CD8-positive, alpha-beta memory T cell (primary cell): Measurements from ENCODE around the gene ARF3. TPM values are rescaled to one million over a fixed set of nuclear protein-coding genes. Genes with fewer than 3 reads are reported as not detected.

Experiments
- CTCF ChIA-PET: fragments of 350-600 bp; sonication (Branson Sonifier 250); formaldehyde crosslinking; loops from one replicate; lab custom pipeline; 2021; ENCODE audit warnings: antibody characterized with exemption; lab: Charles Lee
- POLR2A ChIA-PET: fragments of 350-600 bp; sonication (Branson Sonifier 250); formaldehyde crosslinking; loops from one replicate; lab custom pipeline; 2021; ENCODE audit warnings: antibody characterized with exemption; lab: Charles Lee
- DNase-seq, 5 donors: peaks; one replicate each; pipeline versions ENCODE4 v3.0.0 to v3.0.0-alpha.2; 2020 to 2022; ENCODE audit warnings: mixed read lengths in 1 of 5
- H3K27ac ChIP-seq: one replicate; pipeline ENCODE4 v1.7.0; 2013; ENCODE audit warnings: low read depth, mild to moderate bottlenecking, low read length, moderate library complexity
- H3K27me3 ChIP-seq: 2 replicates; pipeline ENCODE4 v1.7.0; 2013; ENCODE audit warnings: low read length, mild to moderate bottlenecking; ENCODE audit not compliant: insufficient read depth, poor library complexity, severe bottlenecking
- H3K36me3 ChIP-seq: 2 replicates; pipeline ENCODE4 v1.7.0; 2013; ENCODE audit warnings: mild to moderate bottlenecking, low read length, moderate library complexity; ENCODE audit not compliant: insufficient read depth
- H3K4me1 ChIP-seq: 2 replicates; pipeline ENCODE4 v1.7.0; 2013; ENCODE audit warnings: mild to moderate bottlenecking, low read length, moderate library complexity; ENCODE audit not compliant: insufficient read depth
- H3K4me3 ChIP-seq: 2 replicates; pipeline ENCODE4 v1.7.0; 2013; ENCODE audit warnings: mild to moderate bottlenecking, low read length
- H3K9me3 ChIP-seq: 2 replicates; pipeline ENCODE4 v1.7.0; 2013; ENCODE audit warnings: mild to moderate bottlenecking, low read length
- H3K27ac Mint-ChIP-seq, 8 donors: one replicate each; pipeline ENCODE4 v1.8.0; 2020 to 2021; ENCODE audit warnings: mixed read lengths in 8 of 8, mild to moderate bottlenecking in 6 of 8, inconsistent platforms in 3 of 8, moderate library complexity in 3 of 8
- H3K27me3 Mint-ChIP-seq, 2 donors: one replicate each; pipeline ENCODE4 v1.8.0; 2020 to 2021; ENCODE audit warnings: mixed read lengths in 2 of 2, mild to moderate bottlenecking in 1 of 2, moderate library complexity in 1 of 2
- H3K36me3 Mint-ChIP-seq, 3 donors: one replicate each; pipeline ENCODE4 v1.8.0; 2020 to 2021; ENCODE audit warnings: mixed read lengths in 3 of 3, inconsistent platforms in 1 of 3, mild to moderate bottlenecking in 1 of 3
- H3K4me1 Mint-ChIP-seq, 3 donors: one replicate each; pipeline ENCODE4 v1.8.0; 2020 to 2021; ENCODE audit warnings: mixed read lengths in 3 of 3, inconsistent platforms in 1 of 3, mild to moderate bottlenecking in 1 of 3
- H3K4me3 Mint-ChIP-seq, 7 donors: one replicate each; pipeline ENCODE4 v1.8.0; 2020 to 2021; ENCODE audit warnings: mixed read lengths in 7 of 7, mild to moderate bottlenecking in 6 of 7, moderate library complexity in 4 of 7, inconsistent platforms in 2 of 7
- H3K9me3 Mint-ChIP-seq, 5 donors: one replicate each; pipeline ENCODE4 v1.8.0; 2020 to 2022; ENCODE audit warnings: mixed read lengths in 5 of 5, mild to moderate bottlenecking in 3 of 5, moderate library complexity in 2 of 5, inconsistent platforms in 1 of 5
- polyA plus RNA-seq: library from polyadenylated mRNA; unstranded; fragments of 300-500 nt; fragmentation: Illumina TruSeq; gene quantifications from one replicate; pipeline ENCODE4 v1.2.3, GENCODE V29; 2021
- total RNA-seq, 2 experiments: library from RNA; stranded (reverse); gene quantifications; one replicate each; pipeline ENCODE4 v1.2.3, GENCODE V29; 2021

The ARF3 gene
- total and polyA plus RNA-seq, 3 experiments from 2014 or later, result 24.5 to 91.8 (median 91.5) TPM

- peaks cover 42% of the 10 kb centered on the region for H3K27me3 ChIP-seq
Measured at GRCh38 chr12:48969833-48970701, 12.8 kb upstream of the ARF3 start.

GRCh38 chr12:48969160-48969771 is 12.0 kb upstream of the ARF3 start:
- H3K27me3 Mint-ChIP-seq, result peaks cover 28 to 34% of the 10 kb centered on the region in 2 donors
- H3K4me3 Mint-ChIP-seq, result peak overlapping the region in 5 of 7 donors; percentile 39 to 78 (median 44)
- CTCF ChIA-PET, result interaction anchor here (0.7 to 4.9 kb wide), 12 partner anchors 10 to 161 kb away, joined by 3 to 45 read pairs (median 4); partner anchors contain the start of genes ARF3, FKBP11 and WNT1

More at GRCh38 chr12:48969833-48970701, 12.8 kb upstream of the ARF3 start:
- DNase-seq, result peak in 4 of 5 donors; percentile 28 to 61 (median 32)
- H3K36me3 ChIP-seq, result no peaks in the 10 kb centered on the region
- H3K4me1 ChIP-seq, result peaks cover 36% of the 10 kb centered on the region
- Mint-ChIP-seq H3K27ac (peak overlapping the region in 1 of 8 donors; percentile 11), H3K4me1 (peaks cover 19 to 37% (median 22%) of the 10 kb centered on the region in 3 donors), H3K4me3 (peak overlapping the region; percentile 24 to 82 (median 63)), H3K9me3 (no peaks in the 10 kb centered on the region), H3K36me3 (peaks cover 0 to 2% (median 0%) of the 10 kb centered on the region in 3 donors), H3K27me3 (peaks cover 30 to 34% of the 10 kb centered on the region in 2 donors)
- POLR2A ChIA-PET, result interaction anchor here (1.6 kb wide), 1 partner anchor 10 kb away, joined by 5 read pairs; no protein-coding TSS in a partner anchor
- H3K4me3 ChIP-seq, result peak overlapping the region; percentile 39
- no peaks in the 10 kb centered on the region for H3K9me3 ChIP-seq
- CTCF ChIA-PET, result interaction anchor here (0.7 to 4.9 kb wide), 11 partner anchors 9 to 160 kb away, joined by 3 to 45 read pairs (median 4); partner anchors contain the start of genes ARF3, FKBP11 and WNT1
- H3K27ac ChIP-seq, result no peak overlapping the region

GRCh38 chr12:48968467-48968866 is 11.2 kb upstream of the ARF3 start:
- Histone ChIP-seq H3K36me3 (no peaks in the 10 kb centered on the region), H3K27ac (no peak overlapping the region), H3K9me3 (no peaks in the 10 kb centered on the region), H3K4me1 (peaks cover 36% of the 10 kb centered on the region), H3K27me3 (peaks cover 32% of the 10 kb centered on the region), H3K4me3 (no peak overlapping the region)
- H3K27ac Mint-ChIP-seq, result peak overlapping the region in 4 of 8 donors; percentile 23 to 73 (median 60)
- no peaks in the 10 kb centered on the region for H3K9me3 Mint-ChIP-seq
- no peak for DNase-seq
- CTCF ChIA-PET, result interaction anchor here (1.3 to 4.9 kb wide), 6 partner anchors 10 to 33 kb away, joined by 3 to 45 read pairs (median 13); partner anchors contain the start of genes ARF3 and WNT1
- H3K36me3 Mint-ChIP-seq, result no peaks in the 10 kb centered on the region
- H3K4me1 Mint-ChIP-seq, result peaks cover 19 to 37% (median 22%) of the 10 kb centered on the region in 3 donors
- H3K27me3 Mint-ChIP-seq, result peaks cover 27 to 31% of the 10 kb centered on the region in 2 donors
- peak overlapping the region in 2 of 7 donors; percentile 39 to 44 for H3K4me3 Mint-ChIP-seq
- POLR2A ChIA-PET, result interaction anchor here (0.8 kb wide), 1 partner anchor 116 kb away, joined by 4 read pairs; the partner anchor contains the start of gene DDX23

More at GRCh38 chr12:48969160-48969771, 12.0 kb upstream of the ARF3 start:
- Histone ChIP-seq H3K36me3 (no peaks in the 10 kb centered on the region), H3K9me3 (no peaks in the 10 kb centered on the region), H3K27ac (no peak overlapping the region), H3K4me1 (peaks cover 36% of the 10 kb centered on the region), H3K4me3 (no peak overlapping the region), H3K27me3 (peaks cover 40% of the 10 kb centered on the region)
- no peak for DNase-seq
- POLR2A ChIA-PET, result interaction anchor here (0.8 to 1.6 kb wide), 3 partner anchors 10 to 117 kb away, joined by 4 to 5 read pairs (median 4); partner anchors contain the start of gene DDX23
- H3K9me3 Mint-ChIP-seq, result no peaks in the 10 kb centered on the region
- H3K36me3 Mint-ChIP-seq, result no peaks in the 10 kb centered on the region
- peaks cover 19 to 37% (median 22%) of the 10 kb centered on the region in 3 donors for H3K4me1 Mint-ChIP-seq
- H3K27ac Mint-ChIP-seq, result peak overlapping the region in 3 of 8 donors; percentile 11 to 86 (median 70)

- ChIA-PET POLR2A (interaction anchor here (0.8 kb wide), 1 partner anchor 31 kb away, joined by 3 read pairs; the partner anchor contains the start of gene DDN), CTCF (interaction anchor here (2.0 to 4.9 kb wide), 4 partner anchors 10 to 32 kb away, joined by 6 to 45 read pairs (median 27); partner anchors contain the start of genes ARF3 and WNT1)
- peaks cover 28% of the 10 kb centered on the region for H3K27me3 ChIP-seq
- no peak overlapping the region for H3K27ac ChIP-seq
- no peaks in the 10 kb centered on the region for H3K36me3 Mint-ChIP-seq
- peak overlapping the region in 1 of 8 donors; percentile 50 for H3K27ac Mint-ChIP-seq
- H3K4me1 ChIP-seq, result peaks cover 36% of the 10 kb centered on the region
- peaks cover 19 to 37% (median 22%) of the 10 kb centered on the region in 3 donors for H3K4me1 Mint-ChIP-seq
- no peaks in the 10 kb centered on the region for H3K9me3 Mint-ChIP-seq
- H3K4me3 ChIP-seq, result no peak overlapping the region
- DNase-seq, result no peak
- H3K9me3 ChIP-seq, result no peaks in the 10 kb centered on the region
- no peak overlapping the region for H3K4me3 Mint-ChIP-seq
- H3K36me3 ChIP-seq, result no peaks in the 10 kb centered on the region
- peaks cover 22 to 26% of the 10 kb centered on the region in 2 donors for H3K27me3 Mint-ChIP-seq
Measured at GRCh38 chr12:48967991-48968390, 10.7 kb upstream of the ARF3 start.

GRCh38 chr12:48966177-48966895 is 9.0 kb upstream of the ARF3 start:
- H3K36me3 Mint-ChIP-seq, result no peaks in the 10 kb centered on the region
- H3K4me3 Mint-ChIP-seq, result no peak overlapping the region
- peaks cover 13% of the 10 kb centered on the region for H3K27me3 ChIP-seq
- no peaks in the 10 kb centered on the region for H3K9me3 ChIP-seq
- H3K27ac Mint-ChIP-seq, result no peak overlapping the region
- peaks cover 13 to 23% (median 14%) of the 10 kb centered on the region in 3 donors for H3K4me1 Mint-ChIP-seq
- DNase-seq, result no peak
- ChIA-PET CTCF (interaction anchor here (4.8 to 4.9 kb wide), 2 partner anchors 13 to 21 kb away, joined by 34 to 45 read pairs; partner anchors contain the start of gene WNT1), POLR2A (interaction anchor here (0.6 to 0.7 kb wide), 3 partner anchors 37 to 99 kb away, joined by 3 to 5 read pairs (median 5); no protein-coding TSS in a partner anchor)
- H3K4me1 ChIP-seq, result peaks cover 23% of the 10 kb centered on the region
- H3K4me3 ChIP-seq, result no peak overlapping the region
- no peaks in the 10 kb centered on the region for H3K36me3 ChIP-seq
- no peak overlapping the region for H3K27ac ChIP-seq
- peaks cover 7 to 9% of the 10 kb centered on the region in 2 donors for H3K27me3 Mint-ChIP-seq
- H3K9me3 Mint-ChIP-seq, result no peaks in the 10 kb centered on the region

- Mint-ChIP-seq H3K36me3 (no peaks in the 10 kb centered on the region), H3K27me3 (peaks cover 0 to 6% of the 10 kb centered on the region in 2 donors), H3K4me1 (peaks cover 4 to 13% (median 5%) of the 10 kb centered on the region in 3 donors), H3K9me3 (no peaks in the 10 kb centered on the region), H3K4me3 (no peak overlapping the region), H3K27ac (peak overlapping the region in 1 of 8 donors; percentile 14)
- no peak overlapping the region for H3K27ac ChIP-seq
- H3K4me1 ChIP-seq, result peaks cover 13% of the 10 kb centered on the region
- H3K36me3 ChIP-seq, result no peaks in the 10 kb centered on the region
- no peak for DNase-seq
- peaks cover 3% of the 10 kb centered on the region for H3K27me3 ChIP-seq
- no peak overlapping the region for H3K4me3 ChIP-seq
- ChIA-PET POLR2A (no interaction called here), CTCF (interaction anchor here (2.5 to 4.8 kb wide), 2 partner anchors 13 to 14 kb away, joined by 6 to 45 read pairs; partner anchors contain the start of gene WNT1)
- no peaks in the 10 kb centered on the region for H3K9me3 ChIP-seq
Measured at GRCh38 chr12:48965298-48965838, 8.1 kb upstream of the ARF3 start.
